IPS-NIHi7 (cell line): ENCODE measurements around the gene PIGR.
A peak's percentile ranks its signal among the peaks of the same experiment; 100 is the strongest.
"Not testable (repeated sequence)": the region's sequence is repeated elsewhere in the genome, so short reads cannot be mapped to it uniquely, and the experiment has no call there.

Experiments
- DNase-seq: peaks from one replicate; pipeline ENCODE4 v3.0.0; 2012; ENCODE audit warnings: mixed read lengths; ENCODE audit errors: extremely low spot score

PIGR gene

DNA sequence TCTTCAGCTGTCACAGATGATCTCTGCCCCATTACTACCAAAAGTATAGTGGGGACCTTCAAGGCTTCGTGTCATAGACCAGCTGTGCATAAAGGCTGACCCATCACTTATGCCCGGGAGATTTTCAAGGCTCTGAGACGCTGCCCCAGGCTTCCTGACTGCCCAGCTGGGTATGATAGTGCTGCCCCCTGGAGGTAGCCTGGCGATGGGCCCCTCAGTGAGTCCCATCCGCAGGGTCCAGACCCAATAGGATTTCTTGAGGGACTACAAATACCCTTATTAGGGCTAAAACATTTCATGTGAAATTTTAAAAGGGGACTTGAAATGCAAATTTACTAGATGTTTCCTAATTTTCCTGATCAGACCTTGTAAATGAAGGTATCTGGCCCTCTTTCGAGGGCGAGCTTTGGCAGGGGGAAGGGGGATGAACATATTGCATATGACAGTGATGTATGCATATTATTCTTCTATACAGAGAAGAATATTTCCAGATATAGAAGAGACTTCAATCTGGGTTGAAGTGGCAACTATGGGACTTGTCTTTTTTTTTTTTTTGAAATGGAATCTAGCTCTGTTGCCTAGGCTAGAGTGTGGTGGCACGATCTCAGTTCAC lies 12.8 kb downstream of the PIGR start:
- peak; percentile 78 for DNase-seq

GRCh38 chr1:206932177-206932576 lies 14.1 kb downstream of the PIGR start:
- DNase-seq = no peak

- peak; percentile 61 for DNase-seq
Measured at GRCh38 chr1:206931709-206932108, 14.6 kb downstream of the PIGR start.

DNA sequence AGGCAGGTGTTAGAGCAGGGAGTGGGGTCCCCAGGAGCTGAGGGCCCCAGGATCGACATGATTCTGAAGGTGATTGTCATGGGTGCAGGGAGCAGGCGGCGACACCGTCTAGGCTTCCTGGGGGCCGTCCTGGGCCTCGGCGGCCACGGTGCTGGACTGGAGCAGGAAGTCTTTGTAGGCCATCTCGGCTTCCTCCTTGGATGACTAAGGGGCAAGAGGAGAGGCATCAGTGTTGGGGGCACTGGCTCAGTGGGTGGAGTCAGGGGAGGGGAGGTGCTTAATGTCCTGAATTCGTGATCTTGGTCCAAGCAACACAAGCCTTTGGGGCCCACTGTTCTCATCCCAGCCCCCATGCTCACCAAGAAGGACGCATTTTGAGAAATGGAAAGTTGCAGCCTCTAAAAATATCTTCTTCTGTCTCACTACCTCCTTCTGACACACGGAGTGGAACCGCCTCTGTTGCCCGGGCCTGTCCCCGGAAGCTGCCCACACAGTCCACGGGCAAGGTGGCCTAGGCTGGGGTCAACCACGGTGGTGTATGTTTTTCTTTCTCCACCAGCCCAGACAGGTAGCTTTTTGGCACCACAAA lies 16.0 kb downstream of the PIGR start:
- no peak for DNase-seq

- no peak for DNase-seq
Measured at GRCh38 chr1:206929524-206929923, 16.7 kb downstream of the PIGR start.

- no peak for DNase-seq
Measured at GRCh38 chr1:206926286-206926685, 20.0 kb downstream of the PIGR start.

GRCh38 chr1:206925106-206925736 lies 21.0 kb downstream of the PIGR start:
- DNase-seq = peak; percentile 56

GRCh38 chr1:206924592-206925105 lies 21.6 kb downstream of the PIGR start:
- DNase-seq = no peak

DNA sequence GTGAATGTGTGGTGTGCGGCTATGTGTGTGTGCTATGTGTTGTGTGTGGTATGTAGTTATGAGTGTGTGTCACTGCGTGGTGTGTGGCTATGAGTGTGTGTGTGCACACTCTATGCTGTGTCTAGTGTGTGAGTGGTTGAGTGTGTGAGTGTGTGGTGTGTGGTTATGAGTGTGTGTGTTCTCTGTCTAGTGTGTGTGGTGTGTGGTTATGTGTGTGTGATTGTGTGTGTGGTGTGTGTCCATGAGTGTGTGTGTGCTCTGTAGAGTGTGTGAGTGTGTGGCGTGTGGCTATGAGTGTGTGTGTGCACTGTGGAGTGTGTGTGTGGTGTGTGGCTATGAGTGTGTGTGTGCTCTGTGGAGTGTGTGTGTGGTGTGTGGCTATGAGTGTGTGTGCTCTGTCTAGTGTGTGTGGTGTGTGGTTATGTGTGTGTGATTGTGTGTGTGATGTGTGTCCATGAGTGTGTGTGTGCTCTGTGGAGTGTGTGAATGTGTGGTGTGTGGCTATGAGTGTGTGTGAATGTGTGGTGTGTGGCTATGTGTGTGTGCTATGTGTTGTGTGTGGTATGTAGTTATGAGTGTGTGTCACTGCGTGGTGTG lies 22.2 kb downstream of the PIGR start:
- not testable (repeated sequence) for DNase-seq

- no peak for DNase-seq
Measured at GRCh38 chr1:206923009-206923960, 23.0 kb downstream of the PIGR start.

DNA sequence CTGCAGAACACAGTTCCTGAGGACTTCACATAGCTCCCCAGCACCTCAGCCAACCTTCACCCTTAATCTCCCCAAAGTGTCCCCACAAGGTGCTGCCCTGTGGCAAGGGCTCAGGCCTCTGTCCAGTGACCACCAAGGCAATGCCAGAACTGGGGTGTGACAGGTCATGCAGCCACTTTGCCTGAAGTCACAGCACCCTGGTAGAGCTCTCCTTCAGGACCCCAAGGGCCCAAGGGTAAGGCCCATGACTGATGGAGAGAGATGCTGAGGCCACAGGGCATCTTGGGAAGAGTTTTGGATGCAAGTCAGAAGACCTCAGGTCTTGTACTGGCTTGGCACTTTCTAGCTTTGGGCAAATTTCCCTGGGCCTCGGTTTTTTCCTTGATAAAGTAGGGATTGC lies 23.7 kb downstream of the PIGR start:
- no peak for DNase-seq

GRCh38 chr1:206921772-206922265 lies 24.4 kb downstream of the PIGR start, which contains the start of gene FCMR:
FCMR (minus strand) TSS chr1:206921941; CDS start chr1:206921854, 87 bp downstream.
- DNase-seq = no peak

DNA sequence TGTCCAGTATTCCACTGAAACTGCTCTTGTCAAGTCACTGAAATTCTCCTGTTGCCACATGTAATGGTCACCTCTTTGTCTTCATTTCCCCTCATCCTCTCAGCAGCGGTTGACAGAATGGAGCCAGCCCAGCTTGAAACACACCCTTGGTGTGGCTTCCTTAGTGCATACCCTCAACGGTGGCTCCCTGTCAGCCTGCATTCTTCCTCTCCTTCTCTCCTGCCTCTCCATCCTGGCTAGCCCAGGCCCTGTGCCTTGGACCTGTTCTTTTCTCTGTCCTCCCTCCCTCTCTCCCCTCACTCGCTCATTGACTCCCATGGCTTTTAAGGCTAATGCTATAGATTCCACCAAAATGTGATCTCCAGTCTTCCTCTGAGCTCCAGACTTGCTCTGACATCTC lies 28.2 kb downstream of the PIGR start:
- no peak for DNase-seq

DNA sequence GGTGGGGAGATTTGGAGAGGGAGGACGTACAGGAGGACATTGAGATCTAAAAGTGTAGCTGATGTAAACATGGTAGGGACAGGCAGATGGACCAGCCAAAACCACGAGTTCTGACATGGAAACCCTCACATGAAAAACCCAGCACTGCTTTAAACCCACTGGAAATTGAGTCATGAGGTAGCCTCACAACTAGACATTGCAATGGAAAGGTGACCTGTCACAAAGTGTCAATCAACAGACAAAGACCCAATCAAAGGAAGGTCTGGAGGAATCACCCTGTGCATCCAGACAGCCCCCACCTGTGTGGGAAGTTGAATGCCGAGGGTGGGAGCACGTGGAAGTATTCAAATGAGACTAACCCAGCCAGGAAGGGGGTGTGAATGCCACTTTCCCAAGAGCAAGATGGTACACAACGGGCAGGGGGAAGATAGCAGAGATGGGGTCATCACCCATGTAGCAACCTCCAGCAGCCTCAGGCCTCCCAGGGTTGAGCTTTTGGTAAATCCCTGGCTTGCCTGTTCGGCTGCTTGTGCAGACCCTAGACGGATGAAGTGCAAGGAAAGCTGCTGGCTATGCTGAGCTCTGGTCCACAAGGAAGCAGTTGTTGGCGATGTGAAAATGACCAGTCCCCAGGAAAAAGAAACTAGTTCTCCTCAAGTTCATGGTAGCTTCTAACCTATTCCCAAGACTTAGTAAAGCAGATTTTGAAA lies 30.1 kb downstream of the PIGR start:
- DNase-seq = no peak

DNA sequence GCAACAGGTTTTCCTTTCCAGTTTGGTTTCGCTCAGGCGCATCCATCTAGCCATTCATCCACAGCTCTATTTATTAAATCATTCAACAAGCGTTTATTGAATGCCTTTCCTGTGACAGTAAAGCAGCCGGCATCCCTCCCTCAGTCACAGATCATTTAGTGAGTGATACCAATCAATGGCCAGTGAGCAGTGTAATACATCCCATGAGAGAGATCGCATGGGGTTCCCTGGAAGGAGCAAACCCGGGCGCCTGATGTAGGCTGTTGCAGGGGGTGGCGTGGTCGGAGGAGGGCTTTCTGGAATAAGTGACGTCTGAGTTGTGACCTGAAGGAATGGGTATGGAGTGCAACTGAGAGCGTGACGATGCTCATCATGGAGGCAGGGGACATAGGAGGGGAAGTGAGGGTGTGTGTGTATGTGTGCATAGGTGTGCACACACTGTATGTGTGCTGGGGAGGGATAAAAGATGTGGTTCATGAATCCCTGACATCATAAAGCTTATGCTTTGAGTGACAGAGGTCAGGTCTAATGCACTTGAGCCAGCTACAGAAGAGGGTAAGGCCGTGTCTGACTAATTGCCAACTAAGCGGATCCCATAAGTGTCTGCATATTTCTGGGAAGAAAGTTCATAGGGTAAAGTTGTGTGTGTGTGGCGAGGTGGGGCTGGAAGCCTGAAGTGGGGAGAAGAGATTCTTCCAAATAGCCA lies 31.1 kb downstream of the PIGR start:
- DNase-seq = no peak

GRCh38 chr1:206913766-206914537 lies 32.3 kb downstream of the PIGR start:
- DNase-seq = no peak

DNA sequence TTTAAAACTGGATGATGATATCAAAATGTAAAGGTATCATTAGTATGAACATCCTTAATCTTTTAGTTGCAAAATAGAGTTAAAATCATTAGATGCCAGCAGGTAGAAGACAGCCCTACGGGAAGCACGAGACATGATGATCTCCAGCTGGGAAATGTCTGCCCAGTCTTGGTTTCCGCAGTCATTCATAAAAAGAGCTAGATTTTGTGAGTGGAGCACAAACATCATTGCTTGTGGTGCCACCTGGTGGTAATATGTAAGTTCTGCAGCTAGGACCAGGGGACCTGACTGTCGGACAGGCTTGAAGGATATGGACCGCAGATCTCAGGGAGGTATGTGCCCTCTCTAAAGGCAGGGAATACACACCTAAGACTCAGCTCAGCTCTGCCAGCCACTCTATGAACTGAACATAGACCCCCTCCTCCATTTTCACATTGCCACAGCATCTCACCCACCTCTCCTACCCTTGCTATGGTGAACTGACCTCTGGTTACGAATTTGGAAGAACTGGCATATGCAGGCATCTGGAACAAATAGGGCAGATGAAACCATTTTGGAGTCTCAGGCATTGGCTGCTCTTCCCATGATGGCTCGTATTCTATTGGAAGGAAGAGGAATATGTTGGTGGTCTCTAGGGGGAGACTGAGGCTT lies 33.7 kb downstream of the PIGR start:
- peak; percentile 83 for DNase-seq

DNA sequence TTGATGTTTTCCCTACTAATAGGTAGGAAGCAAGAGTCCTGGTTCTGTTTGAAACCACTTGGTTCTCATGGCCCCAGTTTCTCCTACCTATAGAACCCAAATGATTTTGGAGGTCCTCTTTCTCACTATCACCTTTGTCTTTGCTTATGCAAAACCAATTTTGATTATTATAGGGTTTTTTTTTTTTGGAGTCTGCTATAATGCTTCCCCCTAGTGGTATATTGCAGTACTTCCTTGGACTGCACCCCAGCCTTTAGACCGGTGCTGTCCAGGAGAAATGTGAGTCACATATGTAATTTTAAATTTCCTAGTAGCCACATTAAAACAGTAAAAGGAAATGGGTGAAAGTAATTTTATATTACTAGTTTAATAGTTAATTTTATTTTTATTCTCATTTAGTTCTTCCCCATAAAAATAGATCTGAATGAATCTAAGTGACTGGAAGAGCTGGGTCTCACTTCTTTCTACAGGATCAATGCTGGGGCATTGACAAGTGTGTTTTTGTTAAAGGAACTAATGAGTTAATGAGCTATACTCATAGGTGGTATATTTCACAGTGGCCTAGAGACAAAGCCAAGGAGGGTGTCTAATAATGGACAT lies 35.1 kb downstream of the PIGR start:
- peak; percentile 57 for DNase-seq
